ENCODE results near the gene PNPLA7.
"Not testable (repeated sequence)": the region's sequence is repeated elsewhere in the genome, so short reads cannot be mapped to it uniquely, and the experiment has no call there.

Gene PNPLA7

DNA sequence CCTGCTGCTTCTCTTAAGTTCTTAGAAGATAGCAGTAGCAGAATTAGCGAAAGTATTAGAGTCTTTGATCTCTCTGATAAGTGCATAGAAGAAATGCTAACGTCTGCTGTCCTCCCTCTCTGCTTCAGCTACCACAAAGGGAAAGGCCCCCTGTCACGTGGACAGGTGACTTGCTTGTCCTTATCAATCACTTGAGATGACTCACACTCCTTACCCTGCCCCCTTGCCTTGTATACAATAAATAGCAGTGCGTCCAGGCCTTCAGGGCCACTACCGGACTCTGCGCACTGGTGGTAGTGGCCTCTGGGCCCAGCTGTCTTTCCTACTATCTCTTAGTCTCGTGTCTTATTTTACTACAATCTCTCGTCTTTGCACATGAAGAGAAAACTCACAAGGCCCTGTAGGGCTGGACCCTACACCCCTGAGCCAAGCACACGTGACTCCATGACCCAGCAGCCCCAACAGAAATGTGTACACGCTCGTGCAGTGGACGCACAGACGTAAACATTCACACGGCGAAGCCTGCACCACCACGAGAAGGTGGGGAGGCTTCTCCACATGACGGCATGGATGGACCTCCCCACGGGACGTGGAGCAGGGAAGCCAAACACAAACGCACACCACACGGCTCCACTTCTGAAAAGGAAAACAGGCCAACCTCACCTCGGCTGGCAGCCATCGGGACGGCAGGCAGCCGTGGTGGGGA lies 38.3 kb downstream of the PNPLA7 start:
- Histone ChIP-seq H3K27ac (ENCODE audit: extremely low read depth, low read depth, low read length) (no peak overlapping the region), H3K36me3 (ENCODE audit: control insufficient read depth in 2 of 2, insufficient read depth in 1 of 2, low read length in 2 of 2) (no peaks in the 10 kb centered on the region), H3K4me1 (ENCODE audit: control insufficient read depth, insufficient read depth, low read length) (no peaks in the 10 kb centered on the region), H3K9me3 (ENCODE audit: control insufficient read depth, insufficient read depth, low read depth, low read length) (no peaks in the 10 kb centered on the region), H3K4me3 (ENCODE audit: low read depth, low read length) (no peak overlapping the region)
- ChIA-PET CTCF (no interaction called here), POLR2A (no interaction called here)
- TF ChIP-seq, protein P1, sequence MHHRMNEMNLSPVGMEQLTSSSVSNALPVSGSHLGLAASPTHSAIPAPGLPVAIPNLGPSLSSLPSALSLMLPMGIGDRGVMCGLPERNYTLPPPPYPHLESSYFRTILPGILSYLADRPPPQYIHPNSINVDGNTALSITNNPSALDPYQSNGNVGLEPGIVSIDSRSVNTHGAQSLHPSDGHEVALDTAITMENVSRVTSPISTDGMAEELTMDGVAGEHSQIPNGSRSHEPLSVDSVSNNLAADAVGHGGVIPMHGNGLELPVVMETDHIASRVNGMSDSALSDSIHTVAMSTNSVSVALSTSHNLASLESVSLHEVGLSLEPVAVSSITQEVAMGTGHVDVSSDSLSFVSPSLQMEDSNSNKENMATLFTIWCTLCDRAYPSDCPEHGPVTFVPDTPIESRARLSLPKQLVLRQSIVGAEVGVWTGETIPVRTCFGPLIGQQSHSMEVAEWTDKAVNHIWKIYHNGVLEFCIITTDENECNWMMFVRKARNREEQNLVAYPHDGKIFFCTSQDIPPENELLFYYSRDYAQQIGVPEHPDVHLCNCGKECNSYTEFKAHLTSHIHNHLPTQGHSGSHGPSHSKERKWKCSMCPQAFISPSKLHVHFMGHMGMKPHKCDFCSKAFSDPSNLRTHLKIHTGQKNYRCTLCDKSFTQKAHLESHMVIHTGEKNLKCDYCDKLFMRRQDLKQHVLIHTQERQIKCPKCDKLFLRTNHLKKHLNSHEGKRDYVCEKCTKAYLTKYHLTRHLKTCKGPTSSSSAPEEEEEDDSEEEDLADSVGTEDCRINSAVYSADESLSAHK (tag by site-specific recombination; IDR thresholded peaks at IDR 0.05), result no peak
- TF ChIP-seq ZNF133 (tag by site-specific recombination; IDR thresholded peaks at IDR 0.05), result no peak
- no peak for TF ChIP-seq REST (tag by site-specific recombination; IDR thresholded peaks at IDR 0.05)
- no peak for TF ChIP-seq OSR2 (tag by site-specific recombination; IDR thresholded peaks at IDR 0.05)
- TF ChIP-seq ZNF223 (tag by site-specific recombination; IDR thresholded peaks at IDR 0.05), result no peak
- TF ChIP-seq KLF10 (tag by site-specific recombination; IDR thresholded peaks at IDR 0.05), result no peak
- TF ChIP-seq ZNF292 (tag by site-specific recombination; IDR thresholded peaks at IDR 0.05; ENCODE audit: borderline replicate concordance, low read depth), result no peak
- no peak for TF ChIP-seq ZNF157 (tag by site-specific recombination; IDR thresholded peaks at IDR 0.05)

DNA sequence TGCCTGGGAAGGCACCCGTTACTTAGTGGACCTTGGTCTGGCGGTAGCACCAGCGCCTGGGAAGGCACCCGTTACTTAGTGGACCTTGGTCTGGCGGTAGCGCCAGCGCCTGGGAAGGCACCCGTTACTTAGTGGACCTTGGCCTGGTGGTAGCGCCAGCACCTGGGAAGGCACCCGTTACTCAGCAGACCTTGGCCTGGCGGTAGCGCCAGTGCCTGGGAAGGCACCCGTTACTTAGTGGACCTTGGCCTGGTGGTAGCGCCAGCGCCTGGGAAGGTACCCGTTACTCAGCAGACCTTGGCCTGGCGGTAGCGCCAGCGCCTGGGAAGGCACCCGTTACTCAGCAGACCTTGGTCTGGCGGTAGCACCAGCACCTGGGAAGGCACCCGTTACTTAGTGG lies 39.1 kb downstream of the PNPLA7 start:
- H3K36me3 ChIP-seq (ENCODE audit: control insufficient read depth in 2 of 2, insufficient read depth in 1 of 2, low read length in 2 of 2); H3K4me1 ChIP-seq (ENCODE audit: control insufficient read depth, insufficient read depth, low read length); POLR2A ChIA-PET; H3K27ac ChIP-seq (ENCODE audit: extremely low read depth, low read depth, low read length); H3K4me3 ChIP-seq (ENCODE audit: low read depth, low read length); H3K9me3 ChIP-seq (ENCODE audit: control insufficient read depth, insufficient read depth, low read depth, low read length): not testable (repeated sequence)
- CTCF ChIA-PET, result interaction anchor here (0.6 kb wide), 2 partner anchors 14 to 235 kb away, joined by 3 to 7 read pairs; no protein-coding TSS in a partner anchor
- peak; percentile 48; the same call in 1 of the 2 replicates for TF ChIP-seq ZNF202 (tag by site-specific recombination; IDR thresholded peaks at IDR 0.05; ENCODE audit: borderline replicate concordance)

- Histone ChIP-seq H3K9me3 (ENCODE audit: control insufficient read depth, insufficient read depth, low read depth, low read length) (no peaks in the 10 kb centered on the region), H3K27ac (ENCODE audit: extremely low read depth, low read depth, low read length) (no peak overlapping the region), H3K36me3 (ENCODE audit: control insufficient read depth in 2 of 2, insufficient read depth in 1 of 2, low read length in 2 of 2) (no peaks in the 10 kb centered on the region), H3K4me3 (ENCODE audit: low read depth, low read length) (no peak overlapping the region), H3K4me1 (ENCODE audit: control insufficient read depth, insufficient read depth, low read length) (no peaks in the 10 kb centered on the region)
- POLR2A ChIA-PET, result interaction anchor here (0.6 to 1.2 kb wide), 3 partner anchors 19 to 68 kb away, joined by 3 read pairs; no protein-coding TSS in a partner anchor
- no peak for TF ChIP-seq HOXA7 (CRISPR knock-in tag; IDR thresholded peaks at IDR 0.05; ENCODE audit: borderline replicate concordance)
- no peak for TF ChIP-seq ZNF610 (tag by site-specific recombination; IDR thresholded peaks at IDR 0.05; ENCODE audit: borderline replicate concordance)
- TF ChIP-seq ZXDB (tag by site-specific recombination; IDR thresholded peaks at IDR 0.05), result no peak
- peak; percentile 95 for TF ChIP-seq ZNF140 (tag by site-specific recombination; IDR thresholded peaks at IDR 0.05)
- CTCF ChIA-PET, result interaction anchor here (0.6 to 1.7 kb wide), 8 partner anchors 13 to 215 kb away, joined by 3 to 9 read pairs (median 3); no protein-coding TSS in a partner anchor
Observed at GRCh38 chr9:137509198-137509597, 41.0 kb downstream of the PNPLA7 start.

Data from HEK293 (cell line).